ENCODE measurements around the gene NUP210L. TPM values are rescaled to one million over a fixed set of nuclear protein-coding genes. Genes with fewer than 3 reads are reported as not detected.

Gene NUP210L
- total and polyA plus RNA-seq, 9 of the 15 experiments (the other 6 are each of a cell fraction or from before 2014, with no cell fraction given) = 0.01 to 0.04 TPM; not detected in 7

DNA sequence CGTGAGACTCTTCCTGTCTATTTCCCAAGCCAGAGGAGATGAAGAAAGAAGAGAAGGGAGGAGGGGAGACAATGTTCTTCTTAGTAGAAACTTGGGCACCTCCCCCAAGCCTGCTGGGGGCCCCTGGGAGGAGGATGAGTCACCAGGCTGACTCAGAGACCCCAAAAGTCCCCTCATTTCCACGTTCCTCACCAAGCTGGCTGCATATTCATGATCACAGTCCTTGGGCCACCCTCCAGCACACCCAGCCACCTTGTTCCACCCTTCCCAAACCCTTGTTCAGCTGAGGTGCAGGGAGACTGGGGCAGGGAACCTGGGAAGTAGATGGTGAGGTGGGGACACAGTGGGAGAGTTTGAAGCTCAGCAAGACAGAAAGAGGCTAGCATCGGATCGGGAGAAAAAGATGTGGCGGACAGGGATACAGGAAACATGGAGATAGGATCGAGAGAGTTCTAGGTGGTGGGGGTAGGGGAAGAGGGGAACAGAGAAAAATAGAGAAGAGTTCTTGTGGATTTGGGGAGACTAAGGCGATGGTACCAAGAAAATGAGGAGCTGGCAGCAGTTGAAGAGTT, 169.4 kb downstream of the NUP210L start (continued):
- TF ChIP-seq, protein P1, sequence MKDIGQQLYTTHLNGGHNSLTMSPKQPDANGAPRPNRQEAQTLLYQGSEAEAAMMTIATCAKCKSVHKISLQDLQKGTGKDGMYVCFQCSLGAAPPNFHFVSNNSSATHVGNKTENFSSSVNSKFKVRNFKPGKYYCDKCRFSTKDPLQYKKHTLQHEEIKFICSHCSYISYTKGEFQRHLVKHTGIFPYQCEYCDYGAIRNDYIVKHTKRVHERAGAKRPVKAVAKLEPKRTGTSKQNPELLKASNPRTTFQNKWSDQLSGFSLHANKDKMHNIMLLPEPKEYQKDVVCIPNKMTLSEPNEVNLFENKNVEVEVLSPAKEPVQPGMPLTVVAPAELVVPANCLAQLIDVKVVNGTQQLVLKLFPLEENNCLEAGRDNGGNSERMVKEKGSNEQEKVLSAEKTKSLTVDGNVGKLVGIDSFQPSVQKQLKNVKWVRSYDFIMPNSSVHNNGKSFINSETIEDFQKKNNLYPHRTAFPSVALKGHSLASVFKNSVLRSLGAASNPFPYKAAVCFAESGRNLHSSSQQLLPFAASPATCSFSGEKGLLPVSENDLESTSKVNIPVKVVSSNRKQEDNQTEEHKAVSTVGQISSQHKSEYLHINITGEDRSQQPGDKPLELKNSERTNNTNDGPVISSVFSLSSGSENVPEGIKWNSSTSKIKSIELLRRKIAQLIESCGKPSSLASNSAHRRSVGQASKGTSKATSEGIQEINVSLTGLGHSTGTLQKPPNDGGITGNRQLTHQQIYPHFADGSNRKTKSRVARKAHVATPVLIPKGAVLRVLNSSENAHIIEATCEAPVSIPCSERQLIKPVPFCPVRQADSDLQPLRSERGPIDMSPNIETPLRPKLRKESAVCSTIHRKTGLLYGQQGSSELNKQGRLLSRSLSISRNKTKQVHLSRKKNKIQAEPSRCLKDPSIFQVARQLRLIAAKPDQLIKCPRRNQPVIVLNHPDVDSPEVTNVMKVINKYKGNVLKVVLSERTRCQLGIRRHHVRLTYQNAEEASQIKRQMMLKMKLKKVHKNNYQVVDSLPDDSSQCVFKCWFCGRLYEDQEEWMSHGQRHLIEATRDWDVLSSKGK (CRISPR knock-in tag; IDR thresholded peaks at IDR 0.05) = no peak
- no peak for TF ChIP-seq GABPB2 (CRISPR knock-in tag; conservative IDR thresholded peaks at IDR 0.05)
- no peak; the same call in none of the 2 replicates for TF ChIP-seq NFIC (IDR thresholded peaks at IDR 0.05)
- no peak for TF ChIP-seq ZNF431 (CRISPR knock-in tag; IDR thresholded peaks at IDR 0.05)
- TF ChIP-seq SMARCE1 (IDR thresholded peaks at IDR 0.05) = peak; percentile 87
- TF ChIP-seq, protein P2, sequence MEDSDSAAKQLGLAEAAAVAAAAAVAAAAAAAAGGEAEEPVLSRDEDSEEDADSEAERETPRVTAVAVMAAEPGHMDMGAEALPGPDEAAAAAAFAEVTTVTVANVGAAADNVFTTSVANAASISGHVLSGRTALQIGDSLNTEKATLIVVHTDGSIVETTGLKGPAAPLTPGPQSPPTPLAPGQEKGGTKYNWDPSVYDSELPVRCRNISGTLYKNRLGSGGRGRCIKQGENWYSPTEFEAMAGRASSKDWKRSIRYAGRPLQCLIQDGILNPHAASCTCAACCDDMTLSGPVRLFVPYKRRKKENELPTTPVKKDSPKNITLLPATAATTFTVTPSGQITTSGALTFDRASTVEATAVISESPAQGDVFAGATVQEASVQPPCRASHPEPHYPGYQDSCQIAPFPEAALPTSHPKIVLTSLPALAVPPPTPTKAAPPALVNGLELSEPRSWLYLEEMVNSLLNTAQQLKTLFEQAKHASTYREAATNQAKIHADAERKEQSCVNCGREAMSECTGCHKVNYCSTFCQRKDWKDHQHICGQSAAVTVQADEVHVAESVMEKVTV (CRISPR knock-in tag; IDR thresholded peaks at IDR 0.05) = no peak
- no peak for TF ChIP-seq PHF21A (IDR thresholded peaks at IDR 0.05; ENCODE audit: borderline replicate concordance, low read depth)
- TF ChIP-seq, protein P3, sequence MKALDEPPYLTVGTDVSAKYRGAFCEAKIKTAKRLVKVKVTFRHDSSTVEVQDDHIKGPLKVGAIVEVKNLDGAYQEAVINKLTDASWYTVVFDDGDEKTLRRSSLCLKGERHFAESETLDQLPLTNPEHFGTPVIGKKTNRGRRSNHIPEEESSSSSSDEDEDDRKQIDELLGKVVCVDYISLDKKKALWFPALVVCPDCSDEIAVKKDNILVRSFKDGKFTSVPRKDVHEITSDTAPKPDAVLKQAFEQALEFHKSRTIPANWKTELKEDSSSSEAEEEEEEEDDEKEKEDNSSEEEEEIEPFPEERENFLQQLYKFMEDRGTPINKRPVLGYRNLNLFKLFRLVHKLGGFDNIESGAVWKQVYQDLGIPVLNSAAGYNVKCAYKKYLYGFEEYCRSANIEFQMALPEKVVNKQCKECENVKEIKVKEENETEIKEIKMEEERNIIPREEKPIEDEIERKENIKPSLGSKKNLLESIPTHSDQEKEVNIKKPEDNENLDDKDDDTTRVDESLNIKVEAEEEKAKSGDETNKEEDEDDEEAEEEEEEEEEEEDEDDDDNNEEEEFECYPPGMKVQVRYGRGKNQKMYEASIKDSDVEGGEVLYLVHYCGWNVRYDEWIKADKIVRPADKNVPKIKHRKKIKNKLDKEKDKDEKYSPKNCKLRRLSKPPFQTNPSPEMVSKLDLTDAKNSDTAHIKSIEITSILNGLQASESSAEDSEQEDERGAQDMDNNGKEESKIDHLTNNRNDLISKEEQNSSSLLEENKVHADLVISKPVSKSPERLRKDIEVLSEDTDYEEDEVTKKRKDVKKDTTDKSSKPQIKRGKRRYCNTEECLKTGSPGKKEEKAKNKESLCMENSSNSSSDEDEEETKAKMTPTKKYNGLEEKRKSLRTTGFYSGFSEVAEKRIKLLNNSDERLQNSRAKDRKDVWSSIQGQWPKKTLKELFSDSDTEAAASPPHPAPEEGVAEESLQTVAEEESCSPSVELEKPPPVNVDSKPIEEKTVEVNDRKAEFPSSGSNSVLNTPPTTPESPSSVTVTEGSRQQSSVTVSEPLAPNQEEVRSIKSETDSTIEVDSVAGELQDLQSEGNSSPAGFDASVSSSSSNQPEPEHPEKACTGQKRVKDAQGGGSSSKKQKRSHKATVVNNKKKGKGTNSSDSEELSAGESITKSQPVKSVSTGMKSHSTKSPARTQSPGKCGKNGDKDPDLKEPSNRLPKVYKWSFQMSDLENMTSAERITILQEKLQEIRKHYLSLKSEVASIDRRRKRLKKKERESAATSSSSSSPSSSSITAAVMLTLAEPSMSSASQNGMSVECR (CRISPR knock-in tag; IDR thresholded peaks at IDR 0.05) = 0 out of 2 replicates have a peak, but pooled peaks have one; percentile 22
- no peak for TF ChIP-seq PHTF2 (CRISPR knock-in tag; IDR thresholded peaks at IDR 0.05)
- TF ChIP-seq ZZZ3 (IDR thresholded peaks at IDR 0.05) = no peak
- no peak for TF ChIP-seq POLR3G (IDR thresholded peaks at IDR 0.05; ENCODE audit: extremely low read depth, insufficient read length, insufficient replicate concordance)

Data from K562 (cell line).